Activated CD4-positive, alpha-beta T cell treated with anti-CD3 and anti-CD28 coated beads, Interleukin-2, amount 50 U/mL, for 16 hours (primary cell): ENCODE results near the gene PDE4C.

Experiments
- DNase-seq: peaks from one replicate; pipeline ENCODE4 v3.0.0-alpha.2; 2020

PDE4C gene

GRCh38 chr19:18254546-18255503 lies 28.6 kb upstream of the PDE4C start:
- no peak for DNase-seq

GRCh38 chr19:18253716-18254115 lies 27.5 kb upstream of the PDE4C start:
- no peak for DNase-seq

- DNase-seq: no peak
These were observed 26.9 kb upstream of the PDE4C start for GRCh38 chr19:18253130-18253529.

GRCh38 chr19:18252370-18252717 lies 26.1 kb upstream of the PDE4C start:
- no peak for DNase-seq

- DNase-seq: peak; percentile 81
These were observed 25.5 kb upstream of the PDE4C start for GRCh38 chr19:18251587-18252369.

- no peak for DNase-seq
These were observed 23.6 kb upstream of the PDE4C start for GRCh38 chr19:18249834-18250233.

- DNase-seq: no peak
These were observed 19.1 kb upstream of the PDE4C start for GRCh38 chr19:18245297-18245696.

GRCh38 chr19:18239303-18239702 lies 13.1 kb upstream of the PDE4C start:
- no peak for DNase-seq

- DNase-seq: no peak
These were observed 8.0 kb upstream of the PDE4C start for GRCh38 chr19:18234194-18234593.

GRCh38 chr19:18233224-18233825 lies 7.1 kb upstream of the PDE4C start:
- DNase-seq: no peak

- DNase-seq: no peak
These were observed 6.4 kb upstream of the PDE4C start for GRCh38 chr19:18232540-18233223.

GRCh38 chr19:18231775-18232174 lies 5.5 kb upstream of the PDE4C start:
- DNase-seq: no peak

GRCh38 chr19:18230941-18231734 lies 4.9 kb upstream of the PDE4C start:
- DNase-seq: no peak

GRCh38 chr19:18229915-18230314 lies 3.7 kb upstream of the PDE4C start:
- no peak for DNase-seq

- DNase-seq: peak; percentile 15
These were observed 3.2 kb upstream of the PDE4C start for GRCh38 chr19:18229474-18229873.

- DNase-seq: no peak
These were observed 1.6 kb upstream of the PDE4C start for GRCh38 chr19:18227781-18228271.

GRCh38 chr19:18226956-18227780 lies 930 bp upstream of the PDE4C start:
- DNase-seq: no peak

GRCh38 chr19:18225355-18225701 lies 910 bp downstream of the PDE4C start:
- DNase-seq: no peak

- DNase-seq: peak; percentile 97
These were observed 1.5 kb downstream of the PDE4C start for GRCh38 chr19:18224525-18225354.

GRCh38 chr19:18223860-18224524 lies 2.2 kb downstream of the PDE4C start:
- DNase-seq: peak; percentile 28
